Smooth muscle cell (in vitro differentiated cells): ENCODE measurements around the gene HOMER1. TPM values are rescaled to one million over a fixed set of nuclear protein-coding genes. Genes with fewer than 3 reads are reported as not detected.

Experiments
- DNase-seq: peaks from one replicate; lab custom pipeline; 2025; ENCODE audit not compliant: unreplicated experiment; lab: John Stamatoyannopoulos, UW
- H2AFZ ChIP-seq: fragments of 200-600 bp; sonication (generic); 2 replicates; pipeline ENCODE4 v1.6.0; 2016; ENCODE audit warnings: antibody characterized with exemption, low read depth, mild to moderate bottlenecking
- H3F3A ChIP-seq: fragments of 200-600 bp; sonication (generic); 2 replicates; pipeline ENCODE4 v1.6.0; 2017; ENCODE audit warnings: antibody characterized with exemption, low read depth
- H3K27ac ChIP-seq: fragments of 200-600 bp; sonication (generic); 2 replicates; pipeline ENCODE4 v1.5.1; 2016; ENCODE audit warnings: low read depth, mild to moderate bottlenecking
- H3K27me3 ChIP-seq: fragments of 200-600 bp; sonication (generic); 2 replicates; pipeline ENCODE4 v1.6.1; 2016; ENCODE audit warnings: low read depth, mild to moderate bottlenecking
- H3K36me3 ChIP-seq: fragments of 200-600 bp; sonication (generic); 2 replicates; pipeline ENCODE4 v1.5.1; 2016; ENCODE audit warnings: low read depth
- H3K4me1 ChIP-seq: fragments of 200-600 bp; sonication (generic); 2 replicates; pipeline ENCODE4 v1.5.1; 2016; ENCODE audit warnings: low read depth
- H3K4me2 ChIP-seq: fragments of 200-600 bp; sonication (generic); 2 replicates; pipeline ENCODE4 v1.6.0; 2016; ENCODE audit warnings: mild to moderate bottlenecking
- H3K4me3 ChIP-seq: fragments of 200-600 bp; sonication (generic); 2 replicates; pipeline ENCODE4 v1.5.1; 2016; ENCODE audit warnings: mild to moderate bottlenecking
- H3K79me2 ChIP-seq: fragments of 200-600 bp; sonication (generic); 2 replicates; pipeline ENCODE4 v1.6.0; 2016; ENCODE audit warnings: low read depth, mild to moderate bottlenecking
- H3K9ac ChIP-seq: fragments of 200-600 bp; sonication (generic); 2 replicates; pipeline ENCODE4 v1.6.0; 2016; ENCODE audit warnings: low read depth
- H3K9me3 ChIP-seq: fragments of 200-600 bp; sonication (generic); replicated peaks from 2 replicates; pipeline ENCODE4 v1.5.1; 2016; ENCODE audit warnings: low read depth
- H4K20me1 ChIP-seq: fragments of 200-600 bp; sonication (generic); 2 replicates; pipeline ENCODE4 v1.6.0; 2016; ENCODE audit warnings: low read depth
- CTCF ChIP-seq: fragments of 200-600 bp; sonication (generic); IDR thresholded peaks from 2 replicates; pipeline ENCODE4 v1.5.1; 2017; ENCODE audit warnings: borderline replicate concordance, mild to moderate bottlenecking, antibody characterized with exemption; ENCODE audit not compliant: insufficient read depth, poor library complexity, severe bottlenecking
- WGBS: methylation state at CpG from one replicate; pipeline ENCODE4 v1.1.7; 2016; ENCODE audit warnings: low lambda C conversion rate; 5-methylcytosine and 5-hydroxymethylcytosine counted together
- polyA plus RNA-seq: library from polyadenylated mRNA; unstranded; fragments of >200 nt; fragmentation: Nextera tagmentation; extraction: Ambion mirVana; gene quantifications from 2 replicates; pipeline ENCODE4 v1.2.1, GENCODE V29; 2016
- total RNA-seq: library from RNA; depleted of rRNA; stranded (reverse); fragments of >200 nt; gene quantifications from 2 replicates; pipeline ENCODE4 v1.2.3, GENCODE V29; 2014

HOMER1 gene
- total and polyA plus RNA-seq, 2 experiments from 2014 or later, result 4.4 to 14.9 TPM

GRCh38 chr5:79514391-79515105 lies 614 bp upstream of the HOMER1 start:
- peak overlapping the region; percentile 80 for H3K4me3 ChIP-seq
- H2AFZ ChIP-seq, result peak overlapping the region; percentile 64
- no peaks in the 10 kb centered on the region for H3K9me3 ChIP-seq
- peaks cover 24% of the 10 kb centered on the region for H3K4me1 ChIP-seq
- peak overlapping the region; percentile 98 for H3K4me2 ChIP-seq
- no peaks in the 10 kb centered on the region for H3K36me3 ChIP-seq
- peaks cover 34% of the 10 kb centered on the region for H3K79me2 ChIP-seq
- no peaks in the 10 kb centered on the region for H3K27me3 ChIP-seq
- H3F3A ChIP-seq, result no peaks in the 10 kb centered on the region
- H4K20me1 ChIP-seq, result peaks cover 40% of the 10 kb centered on the region
- TF ChIP-seq CTCF, result no peak
- H3K9ac ChIP-seq, result peak overlapping the region; percentile 93
- WGBS, result 4% methylated on average over 37 of the region's 38 CpGs
- peak overlapping the region; percentile 88 for H3K27ac ChIP-seq
- DNase-seq, result peak; percentile 81

GRCh38 chr5:79513308-79513703 lies 628 bp downstream of the HOMER1 start:
- TF ChIP-seq CTCF, result no peak
- Histone ChIP-seq H2AFZ (no peak overlapping the region), H3K9ac (peak overlapping the region; percentile 93), H3K4me1 (peaks cover 37% of the 10 kb centered on the region), H3K4me2 (peak overlapping the region; percentile 98), H3K4me3 (peak overlapping the region; percentile 80), H3K79me2 (peaks cover 44% of the 10 kb centered on the region), H3F3A (no peaks in the 10 kb centered on the region), H3K27ac (peak overlapping the region; percentile 88), H3K27me3 (no peaks in the 10 kb centered on the region), H4K20me1 (peaks cover 52% of the 10 kb centered on the region), H3K36me3 (no peaks in the 10 kb centered on the region), H3K9me3 (no peaks in the 10 kb centered on the region)
- no peak for DNase-seq
- under 1% methylated on average over 15 of the region's 26 CpGs for WGBS

- H4K20me1 ChIP-seq, result peaks cover 57% of the 10 kb centered on the region
- no peaks in the 10 kb centered on the region for H3K9me3 ChIP-seq
- peaks cover 37% of the 10 kb centered on the region for H3K4me1 ChIP-seq
- H3K36me3 ChIP-seq, result no peaks in the 10 kb centered on the region
- peak overlapping the region; percentile 93 for H3K9ac ChIP-seq
- no peak for DNase-seq
- peak overlapping the region; percentile 88 for H3K27ac ChIP-seq
- WGBS, result under 1% methylated on average over 29 of the region's 29 CpGs
- H3K4me3 ChIP-seq, result peak overlapping the region; percentile 80
- H3K27me3 ChIP-seq, result no peaks in the 10 kb centered on the region
- peaks cover 49% of the 10 kb centered on the region for H3K79me2 ChIP-seq
- H2AFZ ChIP-seq, result no peak overlapping the region
- peak overlapping the region; percentile 98 for H3K4me2 ChIP-seq
- H3F3A ChIP-seq, result no peaks in the 10 kb centered on the region
- TF ChIP-seq CTCF, result no peak
Measured at GRCh38 chr5:79512471-79513307, 1.2 kb downstream of the HOMER1 start.
